Heart left ventricle (tissue), 16 donors: ENCODE results near the gene SZT2. TPM values are rescaled to one million over a fixed set of nuclear protein-coding genes. Genes with fewer than 3 reads are reported as not detected.

Experiments
- ATAC-seq, 4 donors: fragments of 200-7000 bp; cut with Tn5 transposase; one replicate each; pipeline ENCODE4 v1.9.1; 2020 to 2022; ENCODE audit warnings: moderate library complexity in 4 of 4, mild to moderate bottlenecking in 3 of 4, moderate number of reproducible peaks in 1 of 4
- DNase-seq, 5 donors: peaks; one replicate each; pipeline ENCODE4 v3.0.0-alpha.2; 2020
- H3K27ac ChIP-seq, 12 donors: fragments of 200-600 bp; sonication (generic) in 4 of 12; one replicate each; pipeline versions ENCODE4 v1.5.0 to v1.8.0; 2016 to 2022; ENCODE audit warnings: mild to moderate bottlenecking in 2 of 12
- H3K27me3 ChIP-seq, 9 donors: fragments of 200-600 bp; sonication (generic) in 2 of 9; one replicate each; pipeline versions ENCODE4 v1.5.1 to v1.8.0; 2016 to 2022; ENCODE audit warnings: mild to moderate bottlenecking in 3 of 9
- H3K36me3 ChIP-seq, 9 donors: fragments of 200-600 bp; sonication (generic) in 2 of 9; one replicate each; pipeline versions ENCODE4 v1.5.0 to v1.8.0; 2018 to 2022; ENCODE audit warnings: mild to moderate bottlenecking in 2 of 9
- H3K4me1 ChIP-seq, 12 donors: fragments of 200-600 bp; sonication (generic) in 4 of 12; one replicate each; pipeline versions ENCODE4 v1.5.0 to v1.8.0; 2016 to 2022; ENCODE audit warnings: mild to moderate bottlenecking in 3 of 12
- H3K4me3 ChIP-seq, 12 donors: fragments of 200-600 bp; sonication (generic) in 4 of 12; one replicate each; pipeline versions ENCODE4 v1.5.0 to v1.8.0; 2017 to 2022; ENCODE audit warnings: mild to moderate bottlenecking in 9 of 12, moderate library complexity in 4 of 12
- H3K9me3 ChIP-seq, 12 donors: fragments of 200-600 bp; sonication (generic) in 4 of 12; one replicate each; pipeline versions ENCODE4 v1.5.0 to v1.8.0; 2016 to 2022; ENCODE audit warnings: mild to moderate bottlenecking in 1 of 12
- POLR2A ChIP-seq, 2 donors: fragments of 450-650 bp; IDR thresholded peaks; one replicate each; pipeline ENCODE4 v1.6.1; 2017; ENCODE audit warnings: antibody characterized with exemption in 2 of 2, mild to moderate bottlenecking in 2 of 2, moderate library complexity in 2 of 2
- WGBS, 4 donors: extraction: QIAGEN DNeasy Blood & Tissue Kit in 2 of 4; methylation state at CpG; one replicate each; pipeline versions ENCODE4 v1.1.5 to v1.1.7; 2013 to 2018; 5-methylcytosine and 5-hydroxymethylcytosine counted together
- intact Hi-C, 10 donors: fragments of 100-400 bp; cut with DNase I; formaldehyde crosslinking; loops; one replicate each; pipeline versions ENCODE4 v1.11.1 to v1.14.2; 2022
- polyA plus RNA-seq, 2 donors: library from polyadenylated mRNA; stranded (reverse); fragments of 200-250 nt; gene quantifications; one replicate each; pipeline ENCODE4 v1.2.3, GENCODE V29; 2013
- total RNA-seq, 9 donors: library from RNA; depleted of rRNA in 2 of 9; stranded (reverse); fragments of >200 nt in 2 of 9; fragmentation: NEBNext Ultra II Directional in 3 of 9; extraction: Animal tissue kit (Norgen Biotek cat#: 25700) in 3 of 9; gene quantifications; one replicate each; pipeline versions ENCODE4 v1.1.0 to v1.2.4, GENCODE V29; 2016 to 2023
- TF ChIP-seq, protein P1 (sequence below), 12 donors: fragments of 200-600 bp; sonication (generic) in 4 of 12; IDR thresholded peaks; one replicate each; pipeline versions ENCODE4 v1.5.0 to v1.8.0; 2018 to 2022; ENCODE audit warnings: antibody characterized with exemption in 12 of 12, mild to moderate bottlenecking in 5 of 12
- donor health status: ischemic (EF 13 %, LVEDD 7.1; RV severe dilation, severe dysfunction).
- donor health status: healthy with polysubstance abuse.
- donor health status: DM: no; HTN: yes; CAD: no.
- donor health status: DM: no; HTN: no; CAD: no.
- donor health status: ischemic (EF 25% LVEDD 6.9; RV normal size, moderate dysfunction).
- donor health status: ischemic (EF 25% LVEDD 5.7; RV mildly dilated, moderate dysfunction).
- donor health status: healthy.
- donor health status: DM: yes; HTN: yes; CAD: no.
- donor health status: ischemic (EF 35%, LVEDD 5.7; RV mildly dilated, moderate dysfunction).
- donor health status: nonischemic (EF 11% LVEDD 7.7; RV severe dilation, severe dysfunction).
- donor health status: DM: yes; HTN: yes; CAD: no.
- donor health status: PGD.
- donor health status: ischemic (EF 29% LVEDD 5.4; RV normal size, mild dysfunction).
- donor health status: nonischemic (EF 23%, LVEDD 6.1; RV moderate dilation, normal function).

SZT2 gene
- total and polyA plus RNA-seq, 11 donors = 13.1 to 39.7 (median 24.4) TPM

DNA sequence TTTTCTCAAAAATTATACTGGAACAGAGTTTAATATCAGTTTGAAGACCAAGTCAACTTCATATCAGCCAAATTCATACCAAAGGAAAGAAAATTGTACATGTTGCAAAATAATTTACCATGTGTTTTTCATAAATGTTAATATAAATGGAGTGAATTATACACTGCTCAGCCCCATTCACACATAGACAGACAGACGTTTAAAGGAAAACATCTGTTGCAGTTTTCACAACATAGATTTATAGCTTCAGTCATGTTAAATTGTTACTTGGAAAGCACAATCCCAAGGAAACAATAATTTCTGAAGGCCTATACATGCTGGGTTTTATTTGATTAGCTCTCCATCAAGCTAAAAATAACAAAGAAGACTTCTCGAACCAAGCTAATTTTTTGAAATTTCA is 91.8 kb downstream of the SZT2 start:
- no peak for ATAC-seq
- intact Hi-C loops = no loop called here
- Histone ChIP-seq H3K27ac (no peak overlapping the region), H3K36me3 (no peaks in the 10 kb centered on the region), H3K9me3 (no peaks in the 10 kb centered on the region), H3K27me3 (no peaks in the 10 kb centered on the region), H3K4me1 (peaks cover 0 to 8% (median 0%) of the 10 kb centered on the region in 12 donors), H3K4me3 (no peak overlapping the region)
- no peak for DNase-seq
- 86 to 90% (median 87%) methylated on average over 2 of the region's 2 CpGs for WGBS, 4 donors
- TF ChIP-seq, protein P1, sequence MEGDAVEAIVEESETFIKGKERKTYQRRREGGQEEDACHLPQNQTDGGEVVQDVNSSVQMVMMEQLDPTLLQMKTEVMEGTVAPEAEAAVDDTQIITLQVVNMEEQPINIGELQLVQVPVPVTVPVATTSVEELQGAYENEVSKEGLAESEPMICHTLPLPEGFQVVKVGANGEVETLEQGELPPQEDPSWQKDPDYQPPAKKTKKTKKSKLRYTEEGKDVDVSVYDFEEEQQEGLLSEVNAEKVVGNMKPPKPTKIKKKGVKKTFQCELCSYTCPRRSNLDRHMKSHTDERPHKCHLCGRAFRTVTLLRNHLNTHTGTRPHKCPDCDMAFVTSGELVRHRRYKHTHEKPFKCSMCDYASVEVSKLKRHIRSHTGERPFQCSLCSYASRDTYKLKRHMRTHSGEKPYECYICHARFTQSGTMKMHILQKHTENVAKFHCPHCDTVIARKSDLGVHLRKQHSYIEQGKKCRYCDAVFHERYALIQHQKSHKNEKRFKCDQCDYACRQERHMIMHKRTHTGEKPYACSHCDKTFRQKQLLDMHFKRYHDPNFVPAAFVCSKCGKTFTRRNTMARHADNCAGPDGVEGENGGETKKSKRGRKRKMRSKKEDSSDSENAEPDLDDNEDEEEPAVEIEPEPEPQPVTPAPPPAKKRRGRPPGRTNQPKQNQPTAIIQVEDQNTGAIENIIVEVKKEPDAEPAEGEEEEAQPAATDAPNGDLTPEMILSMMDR (IDR thresholded peaks at IDR 0.05) = no peak
- no peak for TF ChIP-seq POLR2A (IDR thresholded peaks at IDR 0.05)

DNA sequence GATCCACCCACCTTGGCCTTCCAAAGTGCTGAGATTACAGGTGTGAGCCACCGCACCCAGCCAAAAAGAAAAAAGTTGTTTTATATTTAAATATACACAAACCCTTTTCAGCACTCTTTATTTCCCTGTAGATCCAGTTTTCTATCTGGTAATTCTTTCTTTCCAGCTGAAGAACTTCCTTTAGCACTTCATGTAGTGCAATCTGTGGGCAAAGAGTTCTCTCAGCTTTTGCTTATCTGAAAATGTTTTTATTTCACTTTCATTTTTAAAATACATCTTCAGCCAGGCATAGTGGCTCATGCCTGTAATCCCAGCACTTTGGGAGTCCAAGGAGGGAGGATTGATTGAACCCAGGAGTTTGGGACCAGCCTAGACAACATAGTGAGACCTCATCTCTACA is 92.5 kb downstream of the SZT2 start:
- Histone ChIP-seq H3K27me3 (no peaks in the 10 kb centered on the region), H3K36me3 (no peaks in the 10 kb centered on the region), H3K27ac (peak overlapping the region in 1 of 12 donors; percentile 15), H3K9me3 (peaks cover 0 to 2% (median 0%) of the 10 kb centered on the region in 12 donors), H3K4me1 (peaks cover 0 to 8% (median 0%) of the 10 kb centered on the region in 12 donors), H3K4me3 (no peak overlapping the region)
- TF ChIP-seq, protein P1 (IDR thresholded peaks at IDR 0.05) = no peak
- TF ChIP-seq POLR2A (IDR thresholded peaks at IDR 0.05) = no peak
- no peak for ATAC-seq
- intact Hi-C loops = no loop called here
- no peak for DNase-seq
- WGBS, 4 donors = 90 to 96% (median 95%) methylated on average over 1 of the region's 1 CpG

DNA sequence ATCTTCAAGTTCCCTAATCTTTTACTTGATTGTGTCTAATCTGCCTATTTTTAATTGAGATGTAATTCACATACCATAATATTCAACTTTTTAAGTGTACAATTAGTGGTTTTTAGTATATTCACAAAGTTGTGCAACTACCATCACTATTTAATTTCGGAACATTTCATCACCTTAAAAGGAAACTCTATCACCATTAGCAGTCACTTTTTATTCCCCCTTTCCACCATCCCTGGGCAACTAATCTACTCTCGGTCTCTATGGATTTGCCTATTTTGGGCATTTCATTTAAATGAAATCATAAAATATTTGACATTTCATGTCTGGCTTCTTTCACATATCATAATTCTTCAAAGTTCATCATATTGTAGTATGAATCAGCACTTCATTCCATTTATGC is 94.7 kb downstream of the SZT2 start:
- H3K27ac ChIP-seq = no peak overlapping the region
- H3K4me3 ChIP-seq = no peak overlapping the region
- TF ChIP-seq, protein P1 (IDR thresholded peaks at IDR 0.05) = no peak
- no peak for TF ChIP-seq POLR2A (IDR thresholded peaks at IDR 0.05)
- ATAC-seq (no peak), DNase-seq (no peak)
- peaks cover 0 to 8% (median 0%) of the 10 kb centered on the region in 12 donors for H3K4me1 ChIP-seq
- intact Hi-C loops = no loop called here
- no peaks in the 10 kb centered on the region for H3K27me3 ChIP-seq
- H3K36me3 ChIP-seq = no peaks in the 10 kb centered on the region
- 92 to 95% (median 93%) methylated on average over 2 of the region's 2 CpGs for WGBS, 4 donors
- H3K9me3 ChIP-seq = peaks cover 0 to 24% (median 7%) of the 10 kb centered on the region in 12 donors

DNA sequence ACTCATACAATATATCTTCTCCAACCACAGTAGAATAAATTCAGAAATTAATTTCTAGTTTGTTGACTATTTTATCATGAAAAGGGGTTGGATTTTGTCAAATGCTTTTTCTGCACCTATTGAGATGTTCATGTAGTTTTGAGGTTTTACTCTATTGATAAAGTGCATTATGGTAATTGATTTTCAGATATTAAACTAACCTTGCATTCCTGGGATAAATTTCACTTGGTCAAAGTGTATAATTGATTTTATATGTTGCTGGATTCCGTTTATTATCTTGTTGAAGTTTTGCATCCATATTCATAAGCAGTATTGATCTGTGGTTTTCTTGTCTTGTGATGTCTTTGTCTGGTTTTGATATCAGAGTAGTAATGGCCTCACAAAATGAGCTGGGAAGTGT is 98.5 kb downstream of the SZT2 start:
- intact Hi-C loops = no loop called here
- DNase-seq (no peak), ATAC-seq (no peak)
- H3K36me3 ChIP-seq = no peaks in the 10 kb centered on the region
- 63 to 84% (median 76%) methylated on average over 1 of the region's 1 CpG for WGBS, 4 donors
- H3K27ac ChIP-seq = no peak overlapping the region
- no peaks in the 10 kb centered on the region for H3K4me1 ChIP-seq
- no peaks in the 10 kb centered on the region for H3K27me3 ChIP-seq
- H3K4me3 ChIP-seq = no peak overlapping the region
- H3K9me3 ChIP-seq = peaks cover 0 to 46% (median 16%) of the 10 kb centered on the region in 12 donors
- TF ChIP-seq, protein P1 (IDR thresholded peaks at IDR 0.05) = no peak
- TF ChIP-seq POLR2A (IDR thresholded peaks at IDR 0.05) = no peak
